Stimulated activated CD4-positive, alpha-beta T cell treated with anti-CD3 and anti-CD28 coated beads, Interleukin-1b, Interleukin-23, amount 100 ng/mL, for 24 hours (primary cell): Measurements from ENCODE around the gene ARAF.

Source experiments
- DNase-seq, 4 experiments: peaks; one replicate each; pipeline ENCODE4 v3.0.0-alpha.2; 2020; ENCODE audit warnings: low read depth in 4 of 4, low spot score in 1 of 4

ARAF gene

GRCh38 chrX:47618923-47619485 lies 58.0 kb downstream of the ARAF start:
- no peak for DNase-seq

GRCh38 chrX:47619486-47620302 lies 58.7 kb downstream of the ARAF start, which contains the start of gene SYN1:
SYN1 (minus strand) TSS chrX:47619857; CDS start chrX:47619728, 129 bp downstream.
- peak in 3 of 4 experiments; percentile 65 to 69 (median 69) for DNase-seq

GRCh38 chrX:47620303-47620685 lies 59.3 kb downstream of the ARAF start:
- DNase-seq, result no peak
